Glutamatergic neuron (in vitro differentiated cells): ENCODE data around the gene PFKL. TPM values are rescaled to one million over a fixed set of nuclear protein-coding genes. Genes with fewer than 3 reads are reported as not detected.

ENCODE experiments used
- DNase-seq: peaks from one replicate; pipeline ENCODE4 v3.0.0; 2022
- H3K27ac Mint-ChIP-seq: one replicate; pipeline ENCODE4 v1.8.0; 2020; ENCODE audit warnings: mild to moderate bottlenecking, mixed read lengths, inconsistent platforms; ENCODE audit not compliant: unreplicated experiment
- H3K27me3 Mint-ChIP-seq: one replicate; pipeline ENCODE4 v1.8.0; 2020; ENCODE audit warnings: mild to moderate bottlenecking, moderate library complexity, mixed read lengths, inconsistent platforms; ENCODE audit not compliant: unreplicated experiment
- H3K36me3 Mint-ChIP-seq: one replicate; pipeline ENCODE4 v1.8.0; 2020; ENCODE audit warnings: mild to moderate bottlenecking, mixed read lengths, inconsistent platforms; ENCODE audit not compliant: unreplicated experiment
- H3K4me1 Mint-ChIP-seq: one replicate; pipeline ENCODE4 v1.8.0; 2020; ENCODE audit warnings: mild to moderate bottlenecking, low read depth, mixed read lengths, inconsistent platforms; ENCODE audit not compliant: unreplicated experiment
- H3K4me3 Mint-ChIP-seq: one replicate; pipeline ENCODE4 v1.8.0; 2020; ENCODE audit warnings: mild to moderate bottlenecking, mixed read lengths, inconsistent platforms; ENCODE audit not compliant: unreplicated experiment
- H3K9me3 Mint-ChIP-seq: one replicate; pipeline ENCODE4 v1.8.0; 2020; ENCODE audit warnings: mild to moderate bottlenecking, moderate library complexity, mixed read lengths, inconsistent platforms; ENCODE audit not compliant: unreplicated experiment
- total RNA-seq: library from RNA; stranded (reverse); fragmentation: NEBNext Ultra II Directional; extraction: Animal tissue kit (Norgen Biotek cat#: 25700); gene quantifications from one replicate; pipeline ENCODE4 v1.2.1, GENCODE V29; 2021; ENCODE audit not compliant: unreplicated experiment
- TF ChIP-seq, protein P1 (sequence below): fragments of 200-600 bp; sonication (generic); IDR thresholded peaks from one replicate; pipeline ENCODE4 v1.5.0; 2021; ENCODE audit not compliant: partially characterized antibody, unreplicated experiment

The PFKL gene
- total RNA-seq, 1 donor from 2014 or later: 48.6 TPM

DNA sequence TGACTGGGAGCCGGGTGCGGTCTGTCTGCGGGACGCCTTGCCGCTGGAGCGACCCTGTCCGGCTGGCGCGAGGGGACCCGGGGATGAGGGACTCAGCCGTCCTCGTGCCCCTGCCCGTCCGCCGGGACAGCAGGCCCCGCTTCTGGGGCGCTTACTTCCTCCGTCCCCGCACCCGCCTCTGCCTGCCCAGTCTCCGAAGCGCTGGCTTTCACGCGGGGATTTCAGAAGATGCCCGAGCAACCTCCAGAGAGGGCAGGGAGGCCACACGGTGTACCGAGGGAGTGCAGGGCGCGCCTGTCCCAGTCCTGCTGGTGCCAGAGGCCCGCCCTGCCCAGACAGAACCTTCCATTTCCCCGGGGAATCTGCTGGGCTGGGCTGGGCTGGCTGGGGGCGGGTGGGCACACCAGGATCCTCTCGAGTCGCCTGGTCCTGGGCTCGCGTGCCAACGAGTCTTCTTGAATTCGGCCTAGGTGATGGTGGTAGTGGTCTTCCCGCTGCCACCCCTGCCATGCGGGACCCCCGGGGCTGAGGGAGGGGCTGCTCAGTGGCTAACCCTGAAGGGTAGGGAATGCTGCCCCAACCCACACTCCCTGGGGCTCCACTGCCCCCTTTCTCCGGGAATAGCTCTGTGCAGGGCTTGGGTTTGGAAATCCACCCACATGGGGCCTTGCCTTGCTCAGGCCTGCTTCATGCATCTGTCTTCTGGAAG is 51.1 kb downstream of the PFKL start:
- peaks cover 5% of the 10 kb centered on the region for H3K9me3 Mint-ChIP-seq
- no peak overlapping the region for H3K4me3 Mint-ChIP-seq
- DNase-seq: no peak
- TF ChIP-seq, protein P1, sequence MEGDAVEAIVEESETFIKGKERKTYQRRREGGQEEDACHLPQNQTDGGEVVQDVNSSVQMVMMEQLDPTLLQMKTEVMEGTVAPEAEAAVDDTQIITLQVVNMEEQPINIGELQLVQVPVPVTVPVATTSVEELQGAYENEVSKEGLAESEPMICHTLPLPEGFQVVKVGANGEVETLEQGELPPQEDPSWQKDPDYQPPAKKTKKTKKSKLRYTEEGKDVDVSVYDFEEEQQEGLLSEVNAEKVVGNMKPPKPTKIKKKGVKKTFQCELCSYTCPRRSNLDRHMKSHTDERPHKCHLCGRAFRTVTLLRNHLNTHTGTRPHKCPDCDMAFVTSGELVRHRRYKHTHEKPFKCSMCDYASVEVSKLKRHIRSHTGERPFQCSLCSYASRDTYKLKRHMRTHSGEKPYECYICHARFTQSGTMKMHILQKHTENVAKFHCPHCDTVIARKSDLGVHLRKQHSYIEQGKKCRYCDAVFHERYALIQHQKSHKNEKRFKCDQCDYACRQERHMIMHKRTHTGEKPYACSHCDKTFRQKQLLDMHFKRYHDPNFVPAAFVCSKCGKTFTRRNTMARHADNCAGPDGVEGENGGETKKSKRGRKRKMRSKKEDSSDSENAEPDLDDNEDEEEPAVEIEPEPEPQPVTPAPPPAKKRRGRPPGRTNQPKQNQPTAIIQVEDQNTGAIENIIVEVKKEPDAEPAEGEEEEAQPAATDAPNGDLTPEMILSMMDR: no peak
- peaks cover 8% of the 10 kb centered on the region for H3K27me3 Mint-ChIP-seq
- H3K4me1 Mint-ChIP-seq: peaks cover 2% of the 10 kb centered on the region
- H3K27ac Mint-ChIP-seq: no peak overlapping the region
- no peaks in the 10 kb centered on the region for H3K36me3 Mint-ChIP-seq

DNA sequence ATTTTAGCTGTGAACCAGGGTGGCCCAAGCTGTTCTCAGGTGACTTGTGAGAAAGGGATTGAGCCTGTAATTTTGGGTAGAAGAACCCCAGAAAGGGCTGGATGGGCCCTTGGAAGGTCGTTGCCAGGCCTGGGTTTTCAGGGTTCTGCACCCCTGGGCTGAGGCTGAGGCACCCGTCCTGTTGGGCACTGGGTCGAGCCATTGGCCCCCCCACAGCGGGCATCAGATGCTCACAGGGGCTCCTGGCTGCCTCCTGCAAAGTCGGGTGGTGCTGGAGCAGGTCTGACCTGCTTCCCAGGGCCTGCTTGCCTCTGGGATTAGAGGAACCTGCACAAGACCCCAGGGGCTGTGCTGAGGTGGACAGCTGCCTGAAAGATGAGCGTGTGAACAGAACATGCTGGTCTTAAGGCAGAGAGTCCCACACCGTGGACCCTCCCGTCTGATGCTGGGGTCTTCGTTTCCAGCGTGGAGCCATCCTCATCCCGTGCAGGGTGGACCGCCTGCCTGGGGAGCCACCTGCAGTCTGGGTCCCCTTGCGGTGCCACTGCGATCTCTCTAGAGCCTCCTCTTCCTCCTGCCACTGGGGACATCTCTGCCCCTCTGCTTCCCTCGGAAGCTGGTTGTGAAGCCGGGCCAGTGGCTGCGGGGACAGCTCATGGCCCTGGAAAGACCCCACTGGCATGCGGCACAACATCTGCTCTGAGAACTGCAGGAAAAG is 51.8 kb downstream of the PFKL start:
- peaks cover 8% of the 10 kb centered on the region for H3K9me3 Mint-ChIP-seq
- H3K27me3 Mint-ChIP-seq: peaks cover 8% of the 10 kb centered on the region
- H3K27ac Mint-ChIP-seq: no peak overlapping the region
- H3K36me3 Mint-ChIP-seq: no peaks in the 10 kb centered on the region
- no peak overlapping the region for H3K4me3 Mint-ChIP-seq
- TF ChIP-seq, protein P1: no peak
- peaks cover 2% of the 10 kb centered on the region for H3K4me1 Mint-ChIP-seq
- no peak for DNase-seq

DNA sequence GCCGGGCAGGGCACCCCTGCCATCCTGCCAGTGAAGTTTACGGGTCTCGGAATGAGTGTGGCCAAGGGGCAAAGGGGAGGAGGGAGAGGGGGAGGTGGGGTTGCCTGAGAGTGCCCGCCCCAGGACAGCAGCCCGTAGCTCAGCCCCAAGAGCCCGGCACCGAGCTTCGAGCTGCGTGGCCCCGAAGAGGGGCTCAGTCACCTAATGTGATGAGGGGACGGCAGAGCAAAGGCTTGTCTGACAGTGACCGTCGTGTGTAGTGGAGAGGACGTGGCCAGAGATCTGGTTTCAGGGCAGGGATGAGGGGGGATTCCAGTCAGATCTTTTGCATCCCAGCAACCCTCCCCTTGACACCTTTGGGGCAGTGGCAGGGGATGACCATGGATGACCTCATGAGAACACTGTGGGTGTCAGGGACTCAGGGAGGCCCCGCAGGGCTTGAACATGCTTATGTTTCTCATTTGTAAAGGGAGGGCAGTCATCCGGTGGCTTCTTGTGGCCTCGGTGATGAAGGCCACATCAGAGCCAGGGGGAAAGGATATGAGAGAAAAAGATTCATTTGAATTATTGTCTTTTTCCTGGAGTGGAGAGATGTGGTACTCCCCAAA is 52.5 kb downstream of the PFKL start:
- Mint-ChIP-seq H3K4me3 (no peak overlapping the region), H3K27ac (no peak overlapping the region), H3K27me3 (peaks cover 8% of the 10 kb centered on the region), H3K36me3 (no peaks in the 10 kb centered on the region), H3K4me1 (peaks cover 2% of the 10 kb centered on the region), H3K9me3 (peaks cover 8% of the 10 kb centered on the region)
- DNase-seq: no peak
- TF ChIP-seq, protein P1: no peak

DNA sequence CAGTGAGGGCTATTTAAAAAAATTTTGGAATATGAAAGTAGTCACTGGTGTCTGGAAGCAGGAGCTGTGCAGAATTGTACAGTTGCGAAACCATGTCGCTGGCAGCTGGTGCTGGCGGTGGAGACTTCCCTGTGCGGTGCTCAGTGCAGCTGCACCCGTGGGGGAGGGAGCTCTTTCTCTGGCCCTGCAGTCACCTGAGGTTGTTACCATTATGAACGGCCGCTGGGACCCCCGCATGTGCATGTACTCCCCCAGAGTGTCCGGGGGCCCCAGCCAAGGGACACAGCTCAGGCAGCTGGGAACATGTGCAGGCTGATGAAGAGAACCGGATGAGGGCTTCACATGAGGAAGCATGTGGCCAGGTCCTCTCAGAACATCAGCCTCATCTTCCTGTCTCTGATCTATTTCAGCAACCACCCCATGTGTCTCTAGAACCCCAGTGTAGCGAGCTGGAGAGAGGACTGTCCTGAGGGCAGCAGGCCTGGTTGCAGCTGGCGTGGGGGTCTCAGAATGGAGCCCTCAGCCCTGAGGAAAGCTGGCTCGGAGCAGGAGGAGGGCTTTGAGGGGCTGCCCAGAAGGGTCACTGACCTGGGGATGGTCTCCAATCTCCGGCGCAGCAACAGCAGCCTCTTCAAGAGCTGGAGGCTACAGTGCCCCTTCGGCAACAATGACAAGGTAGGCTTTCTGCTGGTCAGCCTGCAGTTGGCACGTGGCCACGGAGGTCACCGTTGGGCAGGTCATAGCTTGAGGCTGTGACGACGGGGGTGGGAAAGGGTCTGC is 53.5 kb downstream of the PFKL start, which contains the start of gene TRPM2:
TSS of gene TRPM2 (plus strand) at position 431 of the 780 bp plus-strand sequence. CDS start at position 511, 80 bp downstream.
- H3K4me3 Mint-ChIP-seq: no peak within 1 kb of the TSS
- no peak for DNase-seq
- peaks cover 8% of the 10 kb centered on the region for H3K9me3 Mint-ChIP-seq
- peaks cover 9% of the 10 kb centered on the region for H3K27me3 Mint-ChIP-seq
- TF ChIP-seq, protein P1: no peak
- no peak within 1 kb of the TSS for H3K27ac Mint-ChIP-seq
- H3K36me3 Mint-ChIP-seq: peaks cover under 1% of the 10 kb centered on the region
- H3K4me1 Mint-ChIP-seq: peaks cover 2% of the 10 kb centered on the region
